NCI-H2196 (cell line): ENCODE results near the gene FCSK.

Source experiments
- DNase-seq: peaks from one replicate; lab custom pipeline; 2025; ENCODE audit not compliant: unreplicated experiment; lab: John Stamatoyannopoulos, UW

Gene FCSK

DNA sequence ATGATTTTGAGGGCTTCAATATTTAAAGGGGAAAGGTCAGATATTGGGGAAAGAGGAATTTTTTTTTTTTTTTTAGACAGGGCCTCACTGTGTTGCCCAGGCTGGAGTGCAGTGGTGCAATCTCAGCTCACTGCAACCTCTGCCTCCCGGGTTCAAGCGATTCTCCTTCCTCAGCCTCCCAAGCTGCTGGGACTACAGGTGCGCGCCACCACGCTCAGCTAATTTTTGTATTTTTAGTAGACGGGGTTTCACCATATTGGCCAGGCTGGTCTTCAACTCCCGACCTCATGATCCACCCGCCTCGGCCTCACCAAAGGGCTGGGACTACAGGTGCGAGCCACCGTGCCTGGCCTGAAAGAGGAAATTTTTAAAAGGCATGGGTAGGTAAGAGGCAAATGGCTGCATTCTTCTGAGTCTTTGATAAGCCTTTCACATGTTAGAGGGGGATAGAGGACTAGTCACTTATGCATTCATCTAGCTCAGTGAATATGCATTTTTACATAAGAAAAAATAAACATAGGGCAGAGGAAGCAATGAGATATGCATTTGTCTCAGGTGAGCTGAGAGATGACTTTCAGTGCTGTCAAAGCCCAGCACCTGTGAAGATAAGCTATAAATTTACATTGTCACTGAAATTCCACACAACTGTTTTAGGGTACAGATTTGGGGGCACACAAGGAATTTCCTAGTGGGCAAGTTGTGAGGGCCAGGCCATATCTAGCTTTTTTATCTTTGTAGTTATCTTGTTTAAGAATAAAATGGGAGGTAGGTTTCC lies 1.1 kb upstream of the FCSK start:
- no peak for DNase-seq

DNA sequence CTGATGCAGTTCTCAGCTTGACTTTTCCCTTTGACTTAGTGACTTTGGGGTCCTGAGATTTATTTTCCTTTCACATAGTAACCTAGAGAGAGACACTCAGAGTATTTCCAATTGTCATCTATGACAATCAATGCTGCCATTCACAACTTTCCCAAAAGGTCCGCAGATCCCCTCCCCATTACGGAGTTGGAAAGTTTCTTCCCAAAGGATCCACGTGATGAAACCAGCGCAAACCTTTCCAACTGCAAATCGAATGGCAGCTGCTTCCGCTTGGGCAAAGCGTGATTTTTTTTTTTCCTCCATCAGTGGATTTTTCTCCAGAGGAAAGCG lies 538 bp upstream of the FCSK start:
- DNase-seq, result no peak

DNA sequence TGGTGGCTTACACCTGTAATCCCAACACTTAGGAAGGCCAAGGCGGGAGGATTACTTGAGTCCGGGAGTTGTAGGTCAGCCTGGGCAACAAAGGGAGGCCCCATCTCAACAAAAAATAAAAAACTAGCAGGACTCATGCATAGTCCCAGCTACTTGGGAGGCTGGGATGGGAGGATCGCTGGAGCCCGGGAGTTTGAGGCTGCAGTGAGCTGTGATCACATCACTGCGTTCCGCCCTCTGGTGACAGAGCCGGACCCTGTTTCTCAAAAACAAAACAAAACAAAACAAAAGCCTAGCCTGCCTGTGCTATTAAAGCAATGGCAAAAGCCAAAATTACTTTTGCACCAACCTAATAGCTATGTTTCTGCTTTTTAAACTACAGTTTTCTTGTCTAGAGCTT lies 1.5 kb downstream of the FCSK start:
- DNase-seq, result no peak

DNA sequence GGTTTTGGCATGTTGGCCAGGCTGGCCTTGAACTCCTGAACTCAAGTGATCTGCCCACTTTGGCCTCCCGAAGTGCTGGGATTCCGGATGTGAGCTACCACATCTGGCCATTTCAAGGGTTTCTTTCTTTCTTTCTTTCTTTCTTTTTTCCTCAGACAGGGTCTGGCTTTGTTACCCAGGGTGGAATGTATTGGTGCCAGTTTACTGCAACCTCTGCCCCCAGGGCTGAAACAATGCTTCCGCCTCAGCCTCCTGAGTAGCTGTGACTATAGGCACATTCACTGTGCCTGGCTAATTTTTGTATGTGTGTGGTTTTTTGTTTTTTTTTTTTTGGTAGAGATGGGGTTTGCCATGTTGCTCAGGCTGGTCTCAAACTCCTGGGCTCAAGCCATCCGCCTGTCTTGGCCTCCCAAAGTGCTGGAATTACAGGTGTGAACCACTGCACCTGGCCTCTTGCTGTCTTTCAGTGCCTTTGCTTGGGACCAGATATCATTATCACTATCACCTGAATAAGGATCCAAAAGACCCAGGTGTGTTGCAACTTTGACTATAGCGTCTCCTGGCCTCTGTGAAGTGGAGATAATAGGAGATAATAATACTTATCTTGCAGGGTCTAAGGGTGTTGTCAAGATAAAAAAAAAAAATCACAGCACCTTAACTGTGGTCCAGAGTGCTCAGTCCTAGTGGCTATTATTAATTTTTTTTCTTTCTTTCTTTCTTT lies 3.2 kb downstream of the FCSK start:
- DNase-seq, result no peak

DNA sequence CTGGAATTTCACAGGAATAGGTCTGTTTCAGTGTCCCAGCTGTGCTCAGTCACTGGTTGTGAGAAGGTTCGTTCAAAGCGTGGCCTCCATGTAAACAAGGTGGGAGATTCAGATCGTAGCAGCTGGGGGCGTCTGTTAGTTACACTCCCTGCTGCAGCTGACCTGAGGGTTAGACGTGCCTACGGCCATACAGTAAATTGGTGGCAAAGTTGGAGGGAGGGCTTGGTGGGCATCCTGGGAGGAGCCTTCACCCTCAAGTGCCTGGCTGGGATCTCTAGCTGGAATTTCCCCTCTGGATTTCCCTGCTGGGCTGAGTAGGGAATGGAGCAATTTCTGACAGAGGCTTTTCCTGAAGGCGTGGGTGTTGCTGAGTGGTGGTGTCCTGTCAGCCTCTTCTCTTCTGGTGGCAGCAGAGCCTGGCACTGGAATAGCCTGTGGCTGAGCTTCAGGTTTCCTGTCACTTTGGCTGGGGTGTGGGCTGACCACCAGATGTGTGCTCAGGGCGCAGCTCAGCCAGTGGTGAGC lies 6.4 kb downstream of the FCSK start:
- no peak for DNase-seq

DNA sequence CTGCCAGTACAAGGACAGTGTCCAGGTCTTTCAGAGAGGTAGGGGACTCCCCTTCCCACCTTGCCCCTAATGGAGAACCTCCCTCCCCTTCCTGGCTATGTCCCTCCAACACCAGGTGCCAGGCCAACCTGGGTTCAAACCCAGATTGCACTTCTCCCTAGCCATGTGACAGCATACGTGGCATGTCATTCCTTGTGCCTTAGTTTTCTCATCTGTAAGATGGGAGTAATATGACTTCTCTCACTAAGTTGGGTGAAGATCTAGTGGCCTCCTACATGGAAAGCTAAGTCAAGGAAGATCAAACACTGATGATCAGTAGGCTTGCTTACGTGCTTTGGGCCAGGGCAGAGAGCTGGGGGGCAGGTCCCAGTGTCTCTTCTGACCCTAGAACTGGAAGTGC lies 8.8 kb downstream of the FCSK start:
- no peak for DNase-seq

DNA sequence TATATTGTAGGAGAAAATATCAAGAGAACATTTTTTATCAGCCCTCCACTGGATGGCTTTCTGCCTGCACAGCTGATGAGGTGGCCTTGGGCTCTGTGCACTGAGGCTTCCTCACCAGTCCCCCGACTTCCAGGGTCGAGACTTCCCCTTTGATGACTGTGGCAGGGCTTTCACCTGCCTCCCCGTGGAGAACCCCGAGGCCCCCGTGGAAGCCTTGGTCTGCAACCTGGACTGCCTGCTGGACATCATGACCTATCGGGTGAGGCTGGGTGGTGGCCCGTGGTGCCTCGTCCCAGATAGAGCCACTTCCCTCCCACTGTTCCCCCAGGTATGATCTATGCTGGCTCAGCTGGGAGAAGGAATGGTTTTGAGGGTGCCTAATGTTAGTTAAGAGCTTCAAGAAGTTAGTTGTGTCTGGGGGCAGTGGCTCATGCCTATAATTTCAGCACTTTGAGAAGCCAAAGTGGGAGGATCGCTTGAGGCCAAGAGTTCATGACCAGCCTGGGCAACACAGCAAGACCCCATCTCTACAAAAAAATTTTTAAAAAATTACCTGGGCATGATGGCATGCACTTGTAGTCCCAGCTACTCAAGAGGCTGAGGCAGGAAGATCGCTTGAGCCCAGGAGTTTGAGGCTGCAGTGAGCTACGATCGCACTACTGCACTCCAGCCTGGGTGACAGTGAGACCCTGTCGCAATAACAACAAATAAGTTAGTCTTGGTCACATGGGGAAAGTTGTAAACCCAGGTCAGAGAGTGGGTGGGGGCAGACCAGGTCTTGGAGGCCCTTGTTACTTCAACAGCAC lies 11.8 kb downstream of the FCSK start:
- DNase-seq, result no peak

DNA sequence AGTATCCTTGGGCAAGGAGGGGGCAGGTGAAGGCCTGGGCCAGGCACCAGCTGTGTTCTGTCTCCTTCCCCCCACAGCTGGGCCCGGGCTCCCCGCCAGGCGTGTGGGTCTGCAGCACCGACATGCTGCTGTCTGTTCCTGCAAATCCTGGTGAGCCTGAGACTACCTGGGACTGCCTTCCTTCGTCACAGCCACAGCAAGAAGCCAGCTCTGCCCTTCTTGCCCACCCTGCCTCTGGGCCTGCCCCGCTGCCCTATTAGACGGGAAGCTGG lies 12.3 kb downstream of the FCSK start:
- no peak for DNase-seq

DNA sequence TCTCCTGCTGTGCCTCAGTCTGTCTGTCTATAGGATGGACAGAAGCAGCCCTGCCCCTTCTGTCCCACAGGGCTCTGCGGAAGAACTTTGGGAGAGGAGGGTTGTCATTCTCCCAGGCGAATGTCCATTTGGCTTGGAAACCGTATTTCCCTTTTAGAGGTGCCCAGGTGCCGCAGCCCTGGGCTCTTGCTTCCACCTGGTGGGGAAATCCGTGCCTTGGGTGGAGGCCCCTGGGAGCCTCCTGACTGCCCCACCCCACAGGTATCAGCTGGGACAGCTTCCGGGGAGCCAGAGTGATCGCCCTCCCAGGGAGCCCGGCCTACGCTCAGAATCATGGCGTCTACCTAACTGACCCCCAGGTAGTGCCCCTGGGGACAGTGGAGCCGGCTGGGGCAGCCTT lies 12.7 kb downstream of the FCSK start:
- no peak for DNase-seq

DNA sequence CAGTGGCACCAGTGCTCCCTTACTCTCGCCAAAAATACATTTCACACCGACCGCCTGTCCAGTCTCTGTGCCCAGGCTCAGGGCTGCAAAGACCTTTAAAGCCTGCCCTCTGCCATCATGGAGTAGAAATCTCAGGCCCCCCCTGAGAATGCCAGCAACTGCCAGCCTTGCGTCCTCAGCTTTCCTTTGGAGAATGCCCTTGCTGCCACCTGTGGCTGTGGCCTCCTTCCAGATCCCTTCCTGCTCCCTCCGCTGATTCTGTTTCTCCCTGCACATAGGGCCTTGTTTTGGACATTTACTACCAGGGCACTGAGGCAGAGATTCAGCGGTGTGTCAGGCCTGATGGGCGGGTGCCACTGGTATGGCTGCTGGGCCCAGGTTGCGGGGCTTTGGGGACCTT lies 13.2 kb downstream of the FCSK start:
- no peak for DNase-seq

DNA sequence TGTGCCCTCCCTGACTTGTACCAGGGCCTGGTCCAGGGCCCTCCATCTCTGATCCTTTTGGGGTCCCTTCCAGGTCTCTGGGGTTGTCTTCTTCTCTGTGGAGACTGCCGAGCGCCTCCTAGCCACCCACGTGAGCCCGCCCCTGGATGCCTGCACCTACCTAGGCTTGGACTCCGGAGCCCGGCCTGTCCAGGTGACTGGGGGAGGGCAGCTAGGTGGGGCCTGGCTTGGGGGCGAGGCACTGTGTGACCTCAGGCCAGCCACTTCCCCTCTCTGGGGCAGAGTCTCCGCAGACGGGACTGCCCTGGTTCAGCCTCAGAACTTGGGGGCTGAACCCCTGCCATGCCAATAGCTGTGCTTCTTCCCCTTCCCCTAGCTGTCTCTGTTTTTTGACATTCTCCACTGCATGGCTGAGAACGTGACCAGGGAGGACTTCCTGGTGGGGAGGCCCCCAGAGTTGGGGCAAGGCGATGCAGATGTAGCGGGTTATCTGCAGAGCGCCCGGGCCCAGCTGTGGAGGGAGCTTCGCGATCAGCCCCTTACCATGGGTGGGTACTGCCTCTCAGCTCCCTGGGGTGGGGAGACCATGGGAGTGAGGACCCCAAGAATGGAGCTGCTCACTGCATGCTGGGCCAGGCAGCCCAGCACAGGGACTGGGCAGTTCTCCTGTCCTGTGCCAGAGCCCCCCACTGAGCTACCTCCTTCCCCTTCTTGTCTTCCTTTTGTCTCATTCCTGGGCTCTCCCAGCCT lies 14.6 kb downstream of the FCSK start:
- DNase-seq, result no peak

DNA sequence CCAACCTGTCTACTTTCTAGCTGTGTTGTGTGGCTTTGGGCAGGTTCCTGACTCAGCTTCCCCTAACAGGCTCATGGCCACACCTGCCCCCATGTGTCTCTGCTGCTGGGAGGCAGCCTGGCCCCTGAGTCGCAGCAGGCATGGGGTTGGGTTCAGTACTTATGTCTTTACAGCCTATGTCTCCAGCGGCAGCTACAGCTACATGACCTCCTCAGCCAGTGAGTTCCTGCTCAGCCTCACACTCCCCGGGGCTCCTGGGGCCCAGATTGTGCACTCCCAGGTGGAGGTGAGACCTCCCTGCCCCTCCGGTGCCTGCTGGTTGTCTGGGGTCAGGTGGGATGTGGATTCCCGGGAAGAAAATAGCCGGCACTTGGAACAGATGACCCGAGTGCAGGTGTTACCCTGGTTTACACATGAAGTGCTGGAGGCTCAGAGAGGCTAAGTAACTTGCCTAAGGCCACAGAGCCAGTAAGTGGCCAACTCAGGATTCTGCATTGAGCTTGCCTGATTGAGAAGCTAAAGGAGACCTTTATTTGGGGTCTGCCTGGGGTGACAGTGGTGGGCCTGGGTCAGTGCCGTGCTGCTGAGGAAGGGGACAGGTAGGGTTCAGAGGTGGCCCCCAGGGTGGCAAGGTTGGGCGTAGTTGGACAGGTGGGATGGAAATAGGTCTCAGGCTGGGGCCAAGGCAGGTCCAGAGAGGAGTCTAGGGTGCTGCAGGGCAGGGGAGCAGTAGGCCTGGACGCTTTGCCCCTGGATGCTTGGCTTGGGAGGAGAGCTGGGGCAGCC lies 15.9 kb downstream of the FCSK start:
- DNase-seq, result no peak

DNA sequence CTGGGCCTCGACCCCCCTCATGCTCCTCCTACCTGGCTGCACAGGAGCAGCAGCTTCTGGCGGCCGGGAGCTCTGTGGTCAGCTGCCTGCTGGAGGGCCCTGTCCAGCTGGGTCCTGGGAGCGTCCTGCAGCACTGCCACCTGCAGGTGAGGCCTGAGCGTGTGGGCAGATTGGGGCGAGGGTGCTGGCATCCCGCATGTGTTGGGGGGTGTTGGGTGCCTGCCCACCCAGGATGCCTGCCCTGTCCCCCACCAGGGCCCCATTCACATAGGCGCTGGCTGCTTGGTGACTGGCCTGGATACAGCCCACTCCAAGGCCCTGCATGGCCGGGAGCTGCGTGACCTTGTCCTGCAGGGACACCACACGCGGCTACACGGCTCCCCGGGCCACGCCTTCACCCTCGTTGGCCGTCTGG lies 16.5 kb downstream of the FCSK start:
- no peak for DNase-seq

DNA sequence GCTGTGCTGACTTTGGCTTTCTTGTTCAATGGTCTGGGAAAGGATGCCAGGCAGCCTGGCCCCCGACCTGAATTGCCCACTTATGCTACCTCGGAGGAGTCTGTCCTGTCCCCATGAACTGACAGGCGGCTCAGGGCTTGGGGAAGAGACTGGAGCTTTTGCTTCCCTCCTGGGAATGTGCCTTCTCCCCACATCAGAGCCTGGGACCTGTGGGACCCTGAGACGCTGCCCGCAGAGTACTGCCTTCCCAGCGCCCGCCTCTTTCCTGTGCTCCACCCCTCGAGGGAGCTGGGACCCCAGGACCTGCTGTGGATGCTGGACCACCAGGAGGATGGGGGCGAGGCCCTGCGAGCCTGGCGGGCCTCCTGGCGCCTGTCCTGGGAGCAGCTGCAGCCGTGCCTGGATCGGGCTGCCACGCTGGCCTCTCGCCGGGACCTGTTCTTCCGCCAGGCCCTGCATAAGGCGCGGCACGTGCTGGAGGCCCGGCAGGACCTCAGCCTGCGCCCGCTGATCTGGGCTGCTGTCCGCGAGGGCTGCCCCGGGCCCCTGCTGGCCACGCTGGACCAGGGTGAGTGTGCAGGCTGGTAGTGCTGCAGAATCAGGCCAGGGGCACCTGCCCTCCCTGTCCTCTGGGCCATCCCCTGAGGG lies 18.5 kb downstream of the FCSK start:
- no peak for DNase-seq

DNA sequence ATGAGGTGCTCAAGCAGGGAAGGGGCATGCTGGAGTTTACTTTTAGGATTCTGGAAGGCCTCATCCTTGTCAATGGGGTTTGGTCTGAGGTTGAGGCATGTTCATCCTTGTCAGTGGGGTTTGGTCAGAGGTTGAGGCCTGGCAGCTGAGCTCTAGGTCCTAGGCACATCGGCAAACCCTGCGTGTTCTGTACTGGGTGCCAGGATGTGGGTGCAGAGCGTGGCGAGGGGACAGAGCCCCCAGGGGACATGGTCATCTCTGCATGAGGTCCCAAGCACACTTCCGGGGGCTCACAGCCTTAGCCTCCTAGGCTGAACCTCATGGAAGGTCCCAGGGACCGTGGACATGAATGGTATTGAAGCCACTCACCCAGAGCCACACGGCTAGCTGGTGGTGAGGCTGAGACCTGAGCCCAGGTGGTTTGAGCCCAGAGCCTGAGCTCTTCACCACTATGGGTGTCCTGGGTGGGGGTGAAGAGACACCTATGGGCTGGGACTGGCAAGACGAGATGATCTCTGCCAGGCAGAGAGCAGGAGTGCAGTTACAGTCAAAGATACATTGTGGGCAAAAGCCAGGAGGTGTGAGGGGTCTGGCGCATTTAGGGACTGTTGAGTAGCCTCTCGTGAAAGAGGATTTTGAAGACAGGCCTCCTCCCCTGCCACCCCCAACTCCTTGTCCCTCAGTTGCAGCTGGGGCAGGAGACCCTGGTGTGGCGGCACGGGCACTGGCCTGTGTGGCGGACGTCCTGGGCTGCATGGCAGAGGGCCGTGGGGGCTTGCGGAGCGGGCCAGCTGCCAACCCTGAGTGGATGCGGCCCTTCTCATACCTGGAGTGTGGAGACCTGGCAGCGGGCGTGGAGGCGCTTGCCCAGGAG lies 19.3 kb downstream of the FCSK start:
- DNase-seq, result no peak

DNA sequence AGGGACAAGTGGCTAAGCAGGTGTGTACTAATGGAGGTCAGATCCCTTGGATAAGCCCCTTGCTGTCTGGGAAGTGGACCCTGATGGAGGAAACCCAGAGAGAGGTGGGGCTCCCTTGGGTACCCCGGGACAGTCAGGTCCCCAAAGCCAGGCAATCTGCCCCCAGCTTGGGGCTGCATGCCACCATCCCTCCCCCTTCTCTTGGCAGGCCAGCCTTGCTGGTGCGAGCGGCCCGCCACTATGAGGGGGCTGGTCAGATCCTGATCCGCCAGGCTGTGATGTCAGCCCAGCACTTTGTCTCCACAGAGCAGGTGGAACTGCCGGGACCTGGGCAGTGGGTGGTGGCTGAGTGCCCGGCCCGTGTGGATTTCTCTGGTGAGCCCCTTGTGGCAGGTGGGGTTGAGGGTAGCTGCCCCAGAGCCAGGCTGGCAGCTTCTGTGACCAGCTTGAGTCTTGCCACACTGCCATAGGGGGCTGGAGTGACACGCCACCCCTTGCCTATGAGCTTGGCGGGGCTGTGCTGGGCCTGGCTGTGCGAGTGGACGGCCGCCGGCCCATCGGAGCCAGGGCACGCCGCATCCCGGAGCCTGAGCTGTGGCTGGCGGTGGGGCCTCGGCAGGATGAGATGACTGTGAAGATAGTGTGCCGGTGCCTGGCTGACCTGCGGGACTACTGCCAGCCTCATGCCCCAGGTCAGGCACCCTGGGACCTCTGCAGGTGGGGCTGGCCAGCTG lies 20.1 kb downstream of the FCSK start:
- DNase-seq, result no peak

DNA sequence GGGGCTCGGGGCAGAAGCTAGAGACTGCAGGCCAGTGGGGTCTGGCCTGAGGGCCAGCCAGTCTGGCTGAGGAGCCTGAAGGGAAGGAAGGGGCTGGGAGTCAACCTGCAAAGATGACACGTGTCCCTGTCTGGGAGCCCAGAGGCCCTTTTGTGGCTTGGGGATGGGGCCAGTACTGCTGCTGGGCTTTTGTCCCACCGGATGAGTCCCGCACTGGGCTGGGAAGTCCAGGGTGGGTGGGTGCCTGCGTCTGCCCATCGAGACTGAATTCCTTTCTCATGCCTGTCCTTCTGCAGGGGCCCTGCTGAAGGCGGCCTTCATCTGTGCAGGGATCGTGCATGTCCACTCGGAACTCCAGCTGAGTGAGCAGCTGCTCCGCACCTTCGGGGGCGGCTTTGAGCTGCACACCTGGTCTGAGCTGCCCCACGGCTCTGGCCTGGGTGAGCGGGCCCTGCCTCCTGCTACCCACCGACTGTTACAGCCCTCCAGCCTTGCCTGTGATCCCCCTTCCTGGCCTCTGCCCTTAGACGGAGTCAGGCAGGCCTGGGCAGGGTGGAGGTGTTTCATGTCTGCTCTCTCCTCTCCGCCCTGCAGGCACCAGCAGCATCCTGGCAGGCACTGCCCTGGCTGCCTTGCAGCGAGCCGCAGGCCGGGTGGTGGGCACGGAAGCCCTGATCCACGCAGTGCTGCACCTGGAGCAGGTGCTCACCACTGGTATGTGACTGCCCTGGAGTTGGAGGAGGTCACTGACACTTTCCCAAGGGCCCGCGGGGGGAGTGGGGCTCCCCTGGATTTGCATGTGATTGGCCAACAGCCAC lies 20.9 kb downstream of the FCSK start:
- DNase-seq, result no peak
